Measurements from ENCODE around the gene PDXDC1. TPM values are rescaled to one million over a fixed set of nuclear protein-coding genes. Genes with fewer than 3 reads are reported as not detected.
A peak's percentile ranks its signal among the peaks of the same experiment; 100 is the strongest.
"Not testable (repeated sequence)": the region's sequence is repeated elsewhere in the genome, so short reads cannot be mapped to it uniquely, and the experiment has no call there.

Gene PDXDC1
- total RNA-seq, 1 donor from 2014 or later: 72.1 TPM

GRCh38 chr16:15032547-15033308, 57.9 kb downstream of the PDXDC1 start:
- intact Hi-C loops (cut with DNase I): no loop called here

GRCh38 chr16:15033309-15033707, 58.5 kb downstream of the PDXDC1 start:
- DNase-seq (ENCODE audit: low spot score): peak; percentile 86
- intact Hi-C loops (cut with DNase I): no loop called here

More at GRCh38 chr16:15032547-15033308, 57.9 kb downstream of the PDXDC1 start:
- peak; percentile 68 for DNase-seq (ENCODE audit: low spot score)

GRCh38 chr16:15034266-15035162, 59.7 kb downstream of the PDXDC1 start:
- intact Hi-C loops (cut with DNase I): no loop called here
- DNase-seq (ENCODE audit: low spot score): peak; percentile 65

- intact Hi-C loops (cut with DNase I): no loop called here
- DNase-seq (ENCODE audit: low spot score): peak; percentile 50
Measured at GRCh38 chr16:15035163-15035729, 60.4 kb downstream of the PDXDC1 start.

GRCh38 chr16:15037003-15037402, 62.2 kb downstream of the PDXDC1 start:
- intact Hi-C loops (cut with DNase I): no loop called here
- peak; percentile 53 for DNase-seq (ENCODE audit: low spot score)

GRCh38 chr16:15037745-15038144, 62.9 kb downstream of the PDXDC1 start:
- intact Hi-C loops (cut with DNase I): no loop called here
- DNase-seq (ENCODE audit: low spot score): no peak

GRCh38 chr16:15038689-15039088, 63.9 kb downstream of the PDXDC1 start:
- DNase-seq (ENCODE audit: low spot score): no peak

GRCh38 chr16:15041271-15042004, 66.6 kb downstream of the PDXDC1 start:
- peak; percentile 89 for DNase-seq (ENCODE audit: low spot score)
- intact Hi-C loops (cut with DNase I): no loop called here

More at GRCh38 chr16:15038689-15039088, 63.9 kb downstream of the PDXDC1 start:
- intact Hi-C loops (cut with DNase I): no loop called here

- DNase-seq (ENCODE audit: low spot score): no peak
- intact Hi-C loops (cut with DNase I): no loop called here
Measured at GRCh38 chr16:15043344-15043743, 68.5 kb downstream of the PDXDC1 start.

GRCh38 chr16:15044286-15044685, 69.5 kb downstream of the PDXDC1 start:
- DNase-seq (ENCODE audit: low spot score): no peak
- intact Hi-C loops (cut with DNase I): no loop called here

GRCh38 chr16:15045270-15045669, 70.4 kb downstream of the PDXDC1 start:
- DNase-seq (ENCODE audit: low spot score); intact Hi-C loops (cut with DNase I): not testable (repeated sequence)

GRCh38 chr16:15046692-15047376, 72.0 kb downstream of the PDXDC1 start:
- intact Hi-C loops (cut with DNase I): no loop called here
- DNase-seq (ENCODE audit: low spot score): no peak

- intact Hi-C loops (cut with DNase I): no loop called here
- no peak for DNase-seq (ENCODE audit: low spot score)
Measured at GRCh38 chr16:15049581-15050180, 74.9 kb downstream of the PDXDC1 start.

GRCh38 chr16:15050440-15050839, 75.6 kb downstream of the PDXDC1 start:
- intact Hi-C loops (cut with DNase I); DNase-seq (ENCODE audit: low spot score): not testable (repeated sequence)

GRCh38 chr16:15051387-15051951, 76.6 kb downstream of the PDXDC1 start:
- no peak for DNase-seq (ENCODE audit: low spot score)
- intact Hi-C loops (cut with DNase I): no loop called here

GRCh38 chr16:15052747-15053476, 78.1 kb downstream of the PDXDC1 start:
- DNase-seq (ENCODE audit: low spot score): no peak
- intact Hi-C loops (cut with DNase I): no loop called here

- no peak for DNase-seq (ENCODE audit: low spot score)
- intact Hi-C loops (cut with DNase I): no loop called here
Measured at GRCh38 chr16:15053904-15054303, 79.1 kb downstream of the PDXDC1 start.
